ENCODE results near the gene C11orf24.

DNA sequence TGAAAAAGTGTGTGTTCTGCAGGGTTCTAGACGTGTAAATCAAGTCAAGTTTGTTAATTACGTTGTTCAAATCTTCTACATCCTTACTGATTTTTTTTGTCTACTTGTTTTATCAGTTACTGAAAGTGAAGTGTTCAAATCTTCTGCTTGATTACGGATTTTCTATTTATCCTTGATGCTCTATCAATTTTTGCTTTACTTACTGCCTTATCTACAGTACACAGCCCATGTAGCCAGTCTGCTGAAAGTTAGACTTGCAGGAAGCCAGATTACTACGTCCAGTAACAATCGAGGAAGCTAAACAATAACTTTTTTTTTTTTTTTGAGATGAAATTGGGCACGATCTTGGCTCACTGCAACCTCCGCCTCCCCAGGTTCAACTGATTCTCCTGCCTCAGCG lies 15.6 kb upstream of the C11orf24 start:
- TF ChIP-seq, protein P1, sequence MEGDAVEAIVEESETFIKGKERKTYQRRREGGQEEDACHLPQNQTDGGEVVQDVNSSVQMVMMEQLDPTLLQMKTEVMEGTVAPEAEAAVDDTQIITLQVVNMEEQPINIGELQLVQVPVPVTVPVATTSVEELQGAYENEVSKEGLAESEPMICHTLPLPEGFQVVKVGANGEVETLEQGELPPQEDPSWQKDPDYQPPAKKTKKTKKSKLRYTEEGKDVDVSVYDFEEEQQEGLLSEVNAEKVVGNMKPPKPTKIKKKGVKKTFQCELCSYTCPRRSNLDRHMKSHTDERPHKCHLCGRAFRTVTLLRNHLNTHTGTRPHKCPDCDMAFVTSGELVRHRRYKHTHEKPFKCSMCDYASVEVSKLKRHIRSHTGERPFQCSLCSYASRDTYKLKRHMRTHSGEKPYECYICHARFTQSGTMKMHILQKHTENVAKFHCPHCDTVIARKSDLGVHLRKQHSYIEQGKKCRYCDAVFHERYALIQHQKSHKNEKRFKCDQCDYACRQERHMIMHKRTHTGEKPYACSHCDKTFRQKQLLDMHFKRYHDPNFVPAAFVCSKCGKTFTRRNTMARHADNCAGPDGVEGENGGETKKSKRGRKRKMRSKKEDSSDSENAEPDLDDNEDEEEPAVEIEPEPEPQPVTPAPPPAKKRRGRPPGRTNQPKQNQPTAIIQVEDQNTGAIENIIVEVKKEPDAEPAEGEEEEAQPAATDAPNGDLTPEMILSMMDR (IDR thresholded peaks at IDR 0.05): no peak
- TF ChIP-seq EZH2 (IDR thresholded peaks at IDR 0.05; ENCODE audit: borderline replicate concordance, insufficient read depth, low read depth, low read length, poor library complexity, severe bottlenecking): no peak
